K562 (cell line): ENCODE data around the gene PLXNA2. TPM values are rescaled to one million over a fixed set of nuclear protein-coding genes. Genes with fewer than 3 reads are reported as not detected.

Experiments used
- BCOR ChIP-seq: fragments of 450-650 bp; IDR thresholded peaks from 2 replicates; pipeline ENCODE4 v1.6.1; 2016
- MYBL2 ChIP-seq, 2 experiments: fragments of 450-650 bp in 1 of 2; sonication (generic) in 1 of 2; formaldehyde crosslinking in 1 of 2; IDR thresholded peaks; 2 replicates each; pipeline versions ENCODE4 v1.6.1 to v1.8.1; 2017 to 2022; ENCODE audit warnings: borderline replicate concordance in 1 of 2, inconsistent platforms in 1 of 2, low read depth in 1 of 2, mild to moderate bottlenecking in 1 of 2, missing genetic modification reagents in 1 of 2, moderate library complexity in 1 of 2
- NCOA6 ChIP-seq: fragments of 450-650 bp; IDR thresholded peaks from 2 replicates; pipeline ENCODE4 v1.6.1; 2017; ENCODE audit warnings: mild to moderate bottlenecking
- POLR2B ChIP-seq: fragments of 450-650 bp; IDR thresholded peaks from 2 replicates; pipeline ENCODE4 v1.6.1; 2018; ENCODE audit warnings: low read depth; ENCODE audit not compliant: partially characterized antibody
- SMARCA4 ChIP-seq: fragments of 450-650 bp; IDR thresholded peaks from 2 replicates; pipeline ENCODE4 v1.6.1; 2016
- TEAD1 ChIP-seq, 2 experiments: fragments of 450-650 bp in 1 of 2; sonication (generic) in 1 of 2; formaldehyde crosslinking; IDR thresholded peaks; 2 replicates each; pipeline versions ENCODE4 v1.4.0 to v1.8.0; 2020 to 2022; ENCODE audit warnings: mild to moderate bottlenecking in 2 of 2, missing genetic modification reagents in 1 of 2
- ZNF707 ChIP-seq: fragments of 250-450 bp; sonication (Bioruptor Pico); conservative IDR thresholded peaks from 2 replicates; pipeline ENCODE4 v1.8.0; 2022; ENCODE audit warnings: inconsistent platforms, mild to moderate bottlenecking, moderate library complexity
- ZNF766 ChIP-seq: fragments of 200-800 bp; sonication (Bioruptor generic); conservative IDR thresholded peaks from 2 replicates; pipeline ENCODE4 v1.6.1; 2016; ENCODE audit warnings: missing genetic modification characterization, missing compliant biosample characterization
- polyA plus RNA-seq, 8 experiments: library from polyadenylated mRNA; depleted of rRNA in 4 of 8; stranded (reverse) in 5 of 8; unstranded in 3 of 8; fragments of >200 nt; fragmentation: Nextera tagmentation in 2 of 8; fragmentation: Illumina TruSeq in 1 of 8; extraction: Ambion mirVana in 2 of 8; extraction: Trizol in 1 of 8; gene quantifications; 2 replicates each; pipeline versions ENCODE4 v1.2.1 to v1.2.3, GENCODE V29; 2011 to 2014; ENCODE audit warnings: inconsistent platforms in 1 of 8, missing spikeins in 1 of 8
- total RNA-seq, 7 experiments: library from RNA; depleted of rRNA in 6 of 7; stranded (reverse); fragments of >200 nt in 6 of 7; fragmentation: Illumina TruSeq in 2 of 7; extraction: Trizol in 2 of 7; gene quantifications; 2 replicates each; pipeline versions ENCODE4 v1.2.1 to v1.2.3, GENCODE V29; 2011 to 2021; ENCODE audit warnings: low replicate concordance in 1 of 7
- TF ChIP-seq, protein P1 (sequence below): fragments of 450-650 bp; IDR thresholded peaks from 2 replicates; pipeline ENCODE4 v1.6.1; 2016; ENCODE audit warnings: mild to moderate bottlenecking, moderate library complexity
- TF ChIP-seq, protein P2 (sequence below): fragments of 150-350 bp; conservative IDR thresholded peaks from 2 replicates; pipeline ENCODE4 v1.6.1; 2014; ENCODE audit warnings: low read length

Gene PLXNA2
- total and polyA plus RNA-seq, 9 of the 15 experiments (the other 6 are each of a cell fraction or from before 2014, with no cell fraction given), result 0.01 to 1.3 (median 0.32) TPM

DNA sequence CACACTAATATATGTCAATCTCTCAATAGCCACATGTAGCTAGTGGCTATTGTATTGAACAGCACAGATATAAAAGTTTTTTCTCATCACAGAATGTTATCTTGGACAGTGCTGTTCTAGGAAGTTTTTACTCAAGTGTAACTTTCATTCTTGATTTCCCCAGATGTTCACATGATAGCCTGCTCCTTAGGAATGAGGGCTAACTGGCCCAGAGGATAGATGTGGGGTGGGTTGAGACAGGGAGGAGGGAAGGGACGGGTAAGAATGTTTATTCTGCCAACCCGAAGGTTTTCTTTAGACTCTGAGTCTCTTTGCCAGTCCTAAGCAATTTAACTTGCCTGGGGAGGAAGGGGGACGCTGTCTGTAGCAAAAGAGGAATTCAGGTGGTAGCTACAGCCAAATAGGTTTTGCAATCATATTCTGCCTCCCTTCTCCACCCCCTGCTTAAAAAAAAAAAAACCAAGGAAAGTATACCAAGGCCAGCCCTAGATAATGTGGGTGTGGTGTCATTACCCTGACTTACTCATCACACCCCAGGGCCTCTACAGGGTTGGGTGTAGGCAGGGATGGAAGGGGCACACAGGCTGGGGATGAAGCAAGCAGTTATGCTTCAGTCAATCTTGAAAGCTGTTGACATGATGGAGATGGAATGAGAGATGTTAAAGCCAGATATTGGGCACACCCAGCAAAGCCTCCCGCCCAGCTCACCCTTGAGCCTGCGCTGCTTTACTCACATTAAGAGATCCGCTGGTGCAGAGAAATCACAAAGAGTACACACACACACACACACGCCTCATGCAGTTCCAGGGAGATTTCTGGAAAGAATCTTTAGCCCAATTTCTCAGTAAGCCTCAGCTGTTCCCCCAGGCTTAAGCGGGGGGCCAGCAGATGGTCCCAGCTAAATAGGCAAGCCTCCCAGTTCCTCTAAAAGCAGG lies 59.9 kb downstream of the PLXNA2 start (continued):
- TF ChIP-seq, protein P1, sequence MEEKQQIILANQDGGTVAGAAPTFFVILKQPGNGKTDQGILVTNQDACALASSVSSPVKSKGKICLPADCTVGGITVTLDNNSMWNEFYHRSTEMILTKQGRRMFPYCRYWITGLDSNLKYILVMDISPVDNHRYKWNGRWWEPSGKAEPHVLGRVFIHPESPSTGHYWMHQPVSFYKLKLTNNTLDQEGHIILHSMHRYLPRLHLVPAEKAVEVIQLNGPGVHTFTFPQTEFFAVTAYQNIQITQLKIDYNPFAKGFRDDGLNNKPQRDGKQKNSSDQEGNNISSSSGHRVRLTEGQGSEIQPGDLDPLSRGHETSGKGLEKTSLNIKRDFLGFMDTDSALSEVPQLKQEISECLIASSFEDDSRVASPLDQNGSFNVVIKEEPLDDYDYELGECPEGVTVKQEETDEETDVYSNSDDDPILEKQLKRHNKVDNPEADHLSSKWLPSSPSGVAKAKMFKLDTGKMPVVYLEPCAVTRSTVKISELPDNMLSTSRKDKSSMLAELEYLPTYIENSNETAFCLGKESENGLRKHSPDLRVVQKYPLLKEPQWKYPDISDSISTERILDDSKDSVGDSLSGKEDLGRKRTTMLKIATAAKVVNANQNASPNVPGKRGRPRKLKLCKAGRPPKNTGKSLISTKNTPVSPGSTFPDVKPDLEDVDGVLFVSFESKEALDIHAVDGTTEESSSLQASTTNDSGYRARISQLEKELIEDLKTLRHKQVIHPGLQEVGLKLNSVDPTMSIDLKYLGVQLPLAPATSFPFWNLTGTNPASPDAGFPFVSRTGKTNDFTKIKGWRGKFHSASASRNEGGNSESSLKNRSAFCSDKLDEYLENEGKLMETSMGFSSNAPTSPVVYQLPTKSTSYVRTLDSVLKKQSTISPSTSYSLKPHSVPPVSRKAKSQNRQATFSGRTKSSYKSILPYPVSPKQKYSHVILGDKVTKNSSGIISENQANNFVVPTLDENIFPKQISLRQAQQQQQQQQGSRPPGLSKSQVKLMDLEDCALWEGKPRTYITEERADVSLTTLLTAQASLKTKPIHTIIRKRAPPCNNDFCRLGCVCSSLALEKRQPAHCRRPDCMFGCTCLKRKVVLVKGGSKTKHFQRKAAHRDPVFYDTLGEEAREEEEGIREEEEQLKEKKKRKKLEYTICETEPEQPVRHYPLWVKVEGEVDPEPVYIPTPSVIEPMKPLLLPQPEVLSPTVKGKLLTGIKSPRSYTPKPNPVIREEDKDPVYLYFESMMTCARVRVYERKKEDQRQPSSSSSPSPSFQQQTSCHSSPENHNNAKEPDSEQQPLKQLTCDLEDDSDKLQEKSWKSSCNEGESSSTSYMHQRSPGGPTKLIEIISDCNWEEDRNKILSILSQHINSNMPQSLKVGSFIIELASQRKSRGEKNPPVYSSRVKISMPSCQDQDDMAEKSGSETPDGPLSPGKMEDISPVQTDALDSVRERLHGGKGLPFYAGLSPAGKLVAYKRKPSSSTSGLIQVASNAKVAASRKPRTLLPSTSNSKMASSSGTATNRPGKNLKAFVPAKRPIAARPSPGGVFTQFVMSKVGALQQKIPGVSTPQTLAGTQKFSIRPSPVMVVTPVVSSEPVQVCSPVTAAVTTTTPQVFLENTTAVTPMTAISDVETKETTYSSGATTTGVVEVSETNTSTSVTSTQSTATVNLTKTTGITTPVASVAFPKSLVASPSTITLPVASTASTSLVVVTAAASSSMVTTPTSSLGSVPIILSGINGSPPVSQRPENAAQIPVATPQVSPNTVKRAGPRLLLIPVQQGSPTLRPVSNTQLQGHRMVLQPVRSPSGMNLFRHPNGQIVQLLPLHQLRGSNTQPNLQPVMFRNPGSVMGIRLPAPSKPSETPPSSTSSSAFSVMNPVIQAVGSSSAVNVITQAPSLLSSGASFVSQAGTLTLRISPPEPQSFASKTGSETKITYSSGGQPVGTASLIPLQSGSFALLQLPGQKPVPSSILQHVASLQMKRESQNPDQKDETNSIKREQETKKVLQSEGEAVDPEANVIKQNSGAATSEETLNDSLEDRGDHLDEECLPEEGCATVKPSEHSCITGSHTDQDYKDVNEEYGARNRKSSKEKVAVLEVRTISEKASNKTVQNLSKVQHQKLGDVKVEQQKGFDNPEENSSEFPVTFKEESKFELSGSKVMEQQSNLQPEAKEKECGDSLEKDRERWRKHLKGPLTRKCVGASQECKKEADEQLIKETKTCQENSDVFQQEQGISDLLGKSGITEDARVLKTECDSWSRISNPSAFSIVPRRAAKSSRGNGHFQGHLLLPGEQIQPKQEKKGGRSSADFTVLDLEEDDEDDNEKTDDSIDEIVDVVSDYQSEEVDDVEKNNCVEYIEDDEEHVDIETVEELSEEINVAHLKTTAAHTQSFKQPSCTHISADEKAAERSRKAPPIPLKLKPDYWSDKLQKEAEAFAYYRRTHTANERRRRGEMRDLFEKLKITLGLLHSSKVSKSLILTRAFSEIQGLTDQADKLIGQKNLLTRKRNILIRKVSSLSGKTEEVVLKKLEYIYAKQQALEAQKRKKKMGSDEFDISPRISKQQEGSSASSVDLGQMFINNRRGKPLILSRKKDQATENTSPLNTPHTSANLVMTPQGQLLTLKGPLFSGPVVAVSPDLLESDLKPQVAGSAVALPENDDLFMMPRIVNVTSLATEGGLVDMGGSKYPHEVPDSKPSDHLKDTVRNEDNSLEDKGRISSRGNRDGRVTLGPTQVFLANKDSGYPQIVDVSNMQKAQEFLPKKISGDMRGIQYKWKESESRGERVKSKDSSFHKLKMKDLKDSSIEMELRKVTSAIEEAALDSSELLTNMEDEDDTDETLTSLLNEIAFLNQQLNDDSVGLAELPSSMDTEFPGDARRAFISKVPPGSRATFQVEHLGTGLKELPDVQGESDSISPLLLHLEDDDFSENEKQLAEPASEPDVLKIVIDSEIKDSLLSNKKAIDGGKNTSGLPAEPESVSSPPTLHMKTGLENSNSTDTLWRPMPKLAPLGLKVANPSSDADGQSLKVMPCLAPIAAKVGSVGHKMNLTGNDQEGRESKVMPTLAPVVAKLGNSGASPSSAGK, result no peak
- no peak for TF ChIP-seq POLR2B
- no peak for TF ChIP-seq MYBL2 (IDR thresholded peaks at IDR 0.05; ENCODE audit: low read depth)
- TF ChIP-seq MYBL2 (CRISPR knock-in tag; IDR thresholded peaks at IDR 0.05; ENCODE audit: borderline replicate concordance), result no peak
- peak in 1 of 2 experiments; percentile 11; a peak in 2 of 4 replicates for TF ChIP-seq TEAD1 (CRISPR knock-in tag; IDR thresholded peaks at IDR 0.05)
- peak; percentile 97 for TF ChIP-seq SMARCA4
- peak; percentile 61; the same call in 1 of the 2 replicates for TF ChIP-seq BCOR
- TF ChIP-seq NCOA6, result no peak
- TF ChIP-seq ZNF766, result no peak
- no peak for TF ChIP-seq ZNF707 (CRISPR knock-in tag)
- TF ChIP-seq, protein P2, sequence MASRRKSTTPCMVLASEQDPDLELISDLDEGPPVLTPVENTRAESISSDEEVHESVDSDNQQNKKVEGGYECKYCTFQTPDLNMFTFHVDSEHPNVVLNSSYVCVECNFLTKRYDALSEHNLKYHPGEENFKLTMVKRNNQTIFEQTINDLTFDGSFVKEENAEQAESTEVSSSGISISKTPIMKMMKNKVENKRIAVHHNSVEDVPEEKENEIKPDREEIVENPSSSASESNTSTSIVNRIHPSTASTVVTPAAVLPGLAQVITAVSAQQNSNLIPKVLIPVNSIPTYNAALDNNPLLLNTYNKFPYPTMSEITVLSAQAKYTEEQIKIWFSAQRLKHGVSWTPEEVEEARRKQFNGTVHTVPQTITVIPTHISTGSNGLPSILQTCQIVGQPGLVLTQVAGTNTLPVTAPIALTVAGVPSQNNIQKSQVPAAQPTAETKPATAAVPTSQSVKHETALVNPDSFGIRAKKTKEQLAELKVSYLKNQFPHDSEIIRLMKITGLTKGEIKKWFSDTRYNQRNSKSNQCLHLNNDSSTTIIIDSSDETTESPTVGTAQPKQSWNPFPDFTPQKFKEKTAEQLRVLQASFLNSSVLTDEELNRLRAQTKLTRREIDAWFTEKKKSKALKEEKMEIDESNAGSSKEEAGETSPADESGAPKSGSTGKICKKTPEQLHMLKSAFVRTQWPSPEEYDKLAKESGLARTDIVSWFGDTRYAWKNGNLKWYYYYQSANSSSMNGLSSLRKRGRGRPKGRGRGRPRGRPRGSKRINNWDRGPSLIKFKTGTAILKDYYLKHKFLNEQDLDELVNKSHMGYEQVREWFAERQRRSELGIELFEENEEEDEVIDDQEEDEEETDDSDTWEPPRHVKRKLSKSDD, result no peak
